Peyer's patch (tissue), 4 donors: ENCODE results near the gene PEX1. TPM values are rescaled to one million over a fixed set of nuclear protein-coding genes. Genes with fewer than 3 reads are reported as not detected.
A peak's percentile ranks its signal among the peaks of the same experiment; 100 is the strongest.
"Not testable (repeated sequence)": the region's sequence is repeated elsewhere in the genome, so short reads cannot be mapped to it uniquely, and the experiment has no call there.

Experiments
- DNase-seq, 3 donors: peaks; one replicate each; pipeline ENCODE4 v3.0.0-alpha.2; 2017 to 2019
- H3K27ac ChIP-seq, 4 donors: fragments of 200-600 bp; sonication (generic); one replicate each; pipeline ENCODE4 v1.5.1; 2016 to 2019
- H3K27me3 ChIP-seq, 2 donors: fragments of 200-600 bp; sonication (generic); one replicate each; pipeline ENCODE4 v1.5.1; 2019
- H3K36me3 ChIP-seq, 3 donors: fragments of 200-600 bp; sonication (generic); one replicate each; pipeline ENCODE4 v1.5.1; 2016 to 2019
- H3K4me1 ChIP-seq, 4 donors: fragments of 200-600 bp; sonication (generic); one replicate each; pipeline ENCODE4 v1.5.1; 2016 to 2019
- H3K4me3 ChIP-seq, 4 donors: fragments of 200-600 bp; sonication (generic); 1 replicate in 3 of 4; 2 replicates in 1 of 4; pipeline ENCODE4 v1.5.1; 2016 to 2019; ENCODE audit warnings: mild to moderate bottlenecking in 1 of 4
- H3K9me3 ChIP-seq, 4 donors: fragments of 200-600 bp; sonication (generic); one replicate each; pipeline ENCODE4 v1.5.1; 2016 to 2019; ENCODE audit warnings: mild to moderate bottlenecking in 1 of 4
- CTCF ChIP-seq, 6 experiments: fragments of 450-650 bp in 4 of 6; fragments of 200-600 bp in 2 of 6; sonication (generic) in 1 of 6; IDR thresholded peaks; one replicate each; pipeline ENCODE4 v1.5.1; 2017 to 2019; ENCODE audit warnings: antibody characterized with exemption in 6 of 6, mild to moderate bottlenecking in 3 of 6, moderate library complexity in 1 of 6
- POLR2A ChIP-seq, 2 donors: fragments of 450-650 bp; IDR thresholded peaks; one replicate each; pipeline ENCODE4 v1.5.1; 2017; ENCODE audit warnings: antibody characterized with exemption in 2 of 2, mild to moderate bottlenecking in 2 of 2, moderate library complexity in 2 of 2
- total RNA-seq, 4 donors: library from RNA; depleted of rRNA; stranded (reverse); fragments of >200 nt; gene quantifications; one replicate each; pipeline ENCODE4 v1.1.0, GENCODE V29; 2016

The PEX1 gene
- total RNA-seq, 4 donors from 2014 or later, result 20.4 to 32.2 (median 24.4) TPM

DNA sequence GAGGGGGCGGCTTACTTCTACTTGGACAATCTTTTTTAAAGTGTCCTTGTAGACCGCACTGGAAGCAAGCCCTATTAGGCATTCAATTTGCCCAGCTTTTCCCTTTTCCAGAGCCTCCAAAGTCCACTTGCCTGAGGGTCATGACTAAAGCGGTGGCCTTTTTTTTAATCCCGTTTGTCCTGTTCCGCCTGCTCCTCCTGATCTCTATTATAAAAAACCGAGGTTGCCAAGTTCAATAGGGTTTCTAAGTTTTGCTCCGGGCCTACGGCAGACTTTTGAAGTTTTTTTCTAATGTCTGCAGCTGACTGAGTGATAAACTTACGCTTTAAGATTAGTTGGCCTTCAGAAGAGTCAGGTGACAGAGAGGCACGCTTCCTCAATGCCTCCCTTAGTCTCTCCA is 54.3 kb downstream of the PEX1 start:
- H3K4me1 ChIP-seq, H3K27ac ChIP-seq, H3K27me3 ChIP-seq, H3K9me3 ChIP-seq, DNase-seq, H3K36me3 ChIP-seq, H3K4me3 ChIP-seq: not testable (repeated sequence)

DNA sequence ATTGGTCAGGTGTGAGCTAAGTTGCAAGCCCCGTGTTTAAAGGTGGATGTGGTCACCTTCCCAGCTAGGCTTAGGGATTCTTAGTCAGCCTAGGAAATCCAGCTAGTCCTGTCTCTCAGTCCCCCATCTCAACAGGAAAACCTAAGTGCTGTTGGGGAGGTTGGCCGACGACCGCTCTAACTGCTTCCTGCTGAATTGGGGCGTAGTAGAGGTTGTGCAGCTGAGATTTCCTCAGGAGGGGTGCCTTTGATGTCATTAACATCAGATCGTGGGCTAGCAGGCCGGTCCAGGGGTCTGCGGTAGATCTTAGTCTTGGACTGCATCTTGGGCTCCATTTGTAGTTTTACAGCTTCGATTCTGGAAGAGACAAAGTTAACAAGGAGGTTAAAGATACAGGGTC is 59.7 kb downstream of the PEX1 start:
- H3K36me3 ChIP-seq, result peaks cover 0 to 13% (median 0%) of the 10 kb centered on the region in 3 donors
- H3K27me3 ChIP-seq, DNase-seq, H3K9me3 ChIP-seq, H3K4me1 ChIP-seq, H3K4me3 ChIP-seq, H3K27ac ChIP-seq: not testable (repeated sequence)

DNA sequence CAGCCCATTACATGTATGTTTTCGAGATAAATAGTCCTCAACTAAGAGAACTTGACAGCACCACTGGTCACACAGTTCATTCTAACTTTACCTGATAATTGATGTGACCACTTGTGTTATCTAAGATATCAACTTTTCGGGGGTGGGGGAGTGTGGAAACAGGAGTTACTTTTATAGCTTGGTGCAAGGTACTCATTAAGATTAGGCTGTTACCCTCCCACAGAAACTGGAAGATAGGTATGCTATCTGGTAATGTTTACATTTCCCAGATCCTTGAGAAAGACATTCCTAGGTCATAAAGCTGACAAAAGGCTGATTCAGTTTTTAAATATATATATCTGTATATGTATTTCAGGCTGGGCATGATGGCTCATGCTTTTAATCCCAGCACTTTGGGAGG is 61.6 kb downstream of the PEX1 start:
- Histone ChIP-seq H3K36me3 (peaks cover 0 to 13% (median 0%) of the 10 kb centered on the region in 3 donors), H3K4me1 (no peaks in the 10 kb centered on the region), H3K27ac (no peak overlapping the region), H3K9me3 (no peaks in the 10 kb centered on the region), H3K4me3 (no peak overlapping the region), H3K27me3 (no peaks in the 10 kb centered on the region)
- DNase-seq, result no peak
- TF ChIP-seq POLR2A (IDR thresholded peaks at IDR 0.05), result no peak
- TF ChIP-seq CTCF (IDR thresholded peaks at IDR 0.05), result no peak

- no peak for DNase-seq
Observed at GRCh38 chr7:92464515-92464914, 63.8 kb downstream of the PEX1 start.

DNA sequence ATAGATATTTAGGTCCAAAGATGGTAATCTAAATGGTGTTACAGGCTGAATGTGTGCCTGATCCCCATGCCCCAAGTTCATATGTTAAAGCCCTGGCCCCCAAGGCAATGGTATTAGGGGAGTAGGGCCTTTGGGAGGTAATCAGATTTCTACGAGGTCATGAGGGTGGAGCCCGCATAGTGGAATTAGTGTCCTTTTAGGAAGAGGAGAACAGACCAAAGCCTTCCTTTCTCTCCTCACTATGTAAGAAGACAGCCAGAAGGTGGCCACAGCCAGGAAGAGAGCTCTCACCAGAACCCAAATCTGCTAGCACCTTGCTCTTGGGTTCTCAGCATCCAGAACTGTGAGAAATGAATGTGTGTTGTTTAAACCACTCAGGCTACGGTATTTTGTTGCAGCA is 65.8 kb downstream of the PEX1 start:
- H3K9me3 ChIP-seq, result no peaks in the 10 kb centered on the region

More at GRCh38 chr7:92464515-92464914, 63.8 kb downstream of the PEX1 start:
- TF ChIP-seq POLR2A (IDR thresholded peaks at IDR 0.05) (no peak), CTCF (IDR thresholded peaks at IDR 0.05) (no peak)
- Histone ChIP-seq H3K4me3 (no peak overlapping the region), H3K27me3 (no peaks in the 10 kb centered on the region), H3K9me3 (no peaks in the 10 kb centered on the region), H3K27ac (no peak overlapping the region), H3K36me3 (peaks cover 0 to 13% (median 0%) of the 10 kb centered on the region in 3 donors), H3K4me1 (no peaks in the 10 kb centered on the region)

DNA sequence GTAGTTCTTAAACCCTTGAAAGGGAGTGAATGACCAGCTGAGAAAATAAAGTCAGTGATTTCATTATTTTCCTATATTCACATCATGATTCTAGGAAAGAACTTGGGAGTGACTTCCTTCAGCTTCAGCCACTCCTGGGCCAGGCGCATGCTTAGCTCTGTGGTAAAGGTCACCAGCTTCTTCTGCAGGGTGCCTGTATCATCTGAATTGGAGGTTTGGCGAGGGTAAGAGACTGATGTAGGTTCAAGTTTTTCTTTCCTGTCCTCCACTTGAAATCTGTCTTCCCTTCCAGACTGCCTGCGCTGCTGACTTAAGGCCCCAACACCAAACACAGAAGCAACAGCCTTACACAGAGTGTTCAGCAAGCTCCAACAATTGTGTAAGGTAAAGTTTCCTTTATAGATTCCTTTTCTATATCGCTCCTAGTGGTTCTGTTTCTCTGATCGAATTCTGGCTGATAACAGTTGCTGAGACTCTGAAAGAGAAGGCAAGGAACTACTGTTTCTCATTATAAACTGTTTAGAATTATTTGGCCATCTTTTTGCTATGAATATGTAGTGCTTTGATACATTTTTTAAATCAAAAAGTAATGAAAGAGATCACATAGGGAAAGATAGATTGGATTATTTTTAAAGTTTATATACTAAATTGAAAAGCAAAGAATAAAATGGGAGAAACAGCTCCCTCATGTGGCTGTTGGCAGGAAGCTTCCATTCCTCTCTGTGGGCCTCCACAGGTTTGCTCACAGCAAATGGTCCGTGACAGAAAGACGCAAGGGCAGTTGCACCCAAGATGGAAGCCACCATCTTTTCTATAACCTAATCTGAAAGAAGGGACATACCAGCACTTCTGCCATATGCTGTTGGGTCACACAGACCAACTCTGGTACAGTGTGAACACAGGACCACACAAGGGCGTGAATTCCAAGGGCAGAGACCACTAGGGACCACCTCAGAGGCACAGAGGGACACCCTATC is 67.0 kb downstream of the PEX1 start:
- TF ChIP-seq CTCF (IDR thresholded peaks at IDR 0.05) (peak in 5 of 6 experiments; percentile 9 to 65 (median 60)), POLR2A (IDR thresholded peaks at IDR 0.05) (peak in 1 of 2 donors; percentile 13)
- H3K9me3 ChIP-seq, result no peaks in the 10 kb centered on the region
- no peak overlapping the region for H3K27ac ChIP-seq
- H3K4me1 ChIP-seq, result no peaks in the 10 kb centered on the region
- peaks cover 0 to 31% (median 0%) of the 10 kb centered on the region in 3 donors for H3K36me3 ChIP-seq
- H3K4me3 ChIP-seq, result no peak overlapping the region
- DNase-seq, result peak in 1 of 3 donors; percentile 49
- no peaks in the 10 kb centered on the region for H3K27me3 ChIP-seq

More for the DNA sequence above, 65.8 kb downstream of the PEX1 start:
- TF ChIP-seq POLR2A (IDR thresholded peaks at IDR 0.05) (no peak), CTCF (IDR thresholded peaks at IDR 0.05) (no peak)
- Histone ChIP-seq H3K27ac (no peak overlapping the region), H3K4me1 (no peaks in the 10 kb centered on the region), H3K4me3 (no peak overlapping the region), H3K36me3 (peaks cover 0 to 20% (median 0%) of the 10 kb centered on the region in 3 donors), H3K27me3 (no peaks in the 10 kb centered on the region)
- DNase-seq, result no peak
